Measurements from ENCODE around the gene CA14.

CA14 gene

GRCh38 chr1:150261367-150261766, 3.8 kb downstream of the CA14 start:
- TF ChIP-seq OSR1 (CRISPR knock-in tag; IDR thresholded peaks at IDR 0.05) (no peak), BACH2 (CRISPR knock-in tag; IDR thresholded peaks at IDR 0.05; ENCODE audit: borderline replicate concordance) (no peak), ZNF565 (CRISPR knock-in tag; conservative IDR thresholded peaks at IDR 0.05; ENCODE audit: low read depth) (no peak), ZNF8 (CRISPR knock-in tag; IDR thresholded peaks at IDR 0.05) (no peak), PPARA (CRISPR knock-in tag; IDR thresholded peaks at IDR 0.05; ENCODE audit: borderline replicate concordance) (no peak), GLIS3 (CRISPR knock-in tag; IDR thresholded peaks at IDR 0.05) (no peak), RARB (CRISPR knock-in tag; IDR thresholded peaks at IDR 0.05) (no peak), TOX (CRISPR knock-in tag; IDR thresholded peaks at IDR 0.05; ENCODE audit: borderline replicate concordance) (no peak), CSRNP3 (CRISPR knock-in tag; IDR thresholded peaks at IDR 0.05) (no peak), ISL1 (CRISPR knock-in tag; IDR thresholded peaks at IDR 0.05) (no peak), SNAI2 (CRISPR knock-in tag; IDR thresholded peaks at IDR 0.05) (no peak), ZFP3 (CRISPR knock-in tag; IDR thresholded peaks at IDR 0.05) (no peak)
- no peak for ATAC-seq

DNA sequence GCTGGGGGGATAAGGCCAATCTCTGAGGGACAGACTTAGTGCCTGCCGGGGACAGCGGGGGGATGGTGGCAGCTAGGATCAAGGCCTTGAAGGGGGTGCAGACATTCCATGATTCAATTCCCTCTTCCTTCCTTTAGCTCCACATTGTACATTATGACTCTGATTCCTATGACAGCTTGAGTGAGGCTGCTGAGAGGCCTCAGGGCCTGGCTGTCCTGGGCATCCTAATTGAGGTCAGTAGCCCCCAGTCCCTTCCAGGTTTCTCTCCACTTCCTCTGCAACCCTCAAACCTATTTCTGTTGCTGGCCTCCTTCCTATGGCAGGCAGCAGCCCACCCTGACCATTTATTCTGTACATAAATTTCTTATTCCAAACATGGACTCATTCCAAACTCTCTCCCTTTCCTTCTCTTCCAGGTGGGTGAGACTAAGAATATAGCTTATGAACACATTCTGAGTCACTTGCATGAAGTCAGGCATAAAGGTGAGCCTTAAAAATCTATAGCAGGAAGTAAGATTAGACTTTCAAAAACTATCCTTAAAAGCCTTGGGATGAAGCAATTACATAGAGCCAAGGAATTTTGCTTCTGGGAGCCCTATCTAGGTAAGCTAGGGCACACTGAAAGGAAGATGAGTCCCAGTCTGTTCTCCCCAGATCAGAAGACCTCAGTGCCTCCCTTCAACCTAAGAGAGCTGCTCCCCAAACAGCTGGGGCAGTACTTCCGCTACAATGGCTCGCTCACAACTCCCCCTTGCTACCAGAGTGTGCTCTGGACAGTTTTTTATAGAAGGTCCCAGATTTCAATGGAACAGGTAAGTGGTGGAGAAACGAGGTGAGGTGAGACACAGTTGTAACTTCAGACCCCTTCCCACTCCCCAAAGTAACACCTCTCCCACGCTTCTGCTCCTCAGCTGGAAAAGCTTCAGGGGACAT, 5.1 kb downstream of the CA14 start:
- TF ChIP-seq, protein P1, sequence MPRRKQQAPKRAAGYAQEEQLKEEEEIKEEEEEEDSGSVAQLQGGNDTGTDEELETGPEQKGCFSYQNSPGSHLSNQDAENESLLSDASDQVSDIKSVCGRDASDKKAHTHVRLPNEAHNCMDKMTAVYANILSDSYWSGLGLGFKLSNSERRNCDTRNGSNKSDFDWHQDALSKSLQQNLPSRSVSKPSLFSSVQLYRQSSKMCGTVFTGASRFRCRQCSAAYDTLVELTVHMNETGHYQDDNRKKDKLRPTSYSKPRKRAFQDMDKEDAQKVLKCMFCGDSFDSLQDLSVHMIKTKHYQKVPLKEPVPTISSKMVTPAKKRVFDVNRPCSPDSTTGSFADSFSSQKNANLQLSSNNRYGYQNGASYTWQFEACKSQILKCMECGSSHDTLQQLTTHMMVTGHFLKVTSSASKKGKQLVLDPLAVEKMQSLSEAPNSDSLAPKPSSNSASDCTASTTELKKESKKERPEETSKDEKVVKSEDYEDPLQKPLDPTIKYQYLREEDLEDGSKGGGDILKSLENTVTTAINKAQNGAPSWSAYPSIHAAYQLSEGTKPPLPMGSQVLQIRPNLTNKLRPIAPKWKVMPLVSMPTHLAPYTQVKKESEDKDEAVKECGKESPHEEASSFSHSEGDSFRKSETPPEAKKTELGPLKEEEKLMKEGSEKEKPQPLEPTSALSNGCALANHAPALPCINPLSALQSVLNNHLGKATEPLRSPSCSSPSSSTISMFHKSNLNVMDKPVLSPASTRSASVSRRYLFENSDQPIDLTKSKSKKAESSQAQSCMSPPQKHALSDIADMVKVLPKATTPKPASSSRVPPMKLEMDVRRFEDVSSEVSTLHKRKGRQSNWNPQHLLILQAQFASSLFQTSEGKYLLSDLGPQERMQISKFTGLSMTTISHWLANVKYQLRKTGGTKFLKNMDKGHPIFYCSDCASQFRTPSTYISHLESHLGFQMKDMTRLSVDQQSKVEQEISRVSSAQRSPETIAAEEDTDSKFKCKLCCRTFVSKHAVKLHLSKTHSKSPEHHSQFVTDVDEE (CRISPR knock-in tag; IDR thresholded peaks at IDR 0.05), result no peak
- no peak for TF ChIP-seq RARB (CRISPR knock-in tag; IDR thresholded peaks at IDR 0.05)
- ATAC-seq, result peak; percentile 2; the same call in 2 of the 3 replicates

DNA sequence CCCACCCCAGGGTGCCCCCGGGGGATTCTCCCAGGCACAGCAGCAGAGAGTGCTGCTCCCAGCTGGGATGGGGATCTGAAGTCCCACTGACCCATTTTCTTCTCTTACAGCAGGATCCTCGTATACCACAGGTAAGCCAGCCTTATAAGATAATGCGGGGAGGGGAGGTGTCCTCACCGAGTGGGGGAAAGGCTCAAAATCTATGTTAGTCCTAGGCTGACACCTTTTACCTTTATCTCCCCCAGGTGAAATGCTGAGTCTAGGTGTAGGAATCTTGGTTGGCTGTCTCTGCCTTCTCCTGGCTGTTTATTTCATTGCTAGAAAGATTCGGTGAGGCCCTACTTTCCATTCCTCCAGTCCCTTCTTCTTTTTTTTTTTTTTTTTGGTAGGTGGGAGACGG, 6.0 kb downstream of the CA14 start:
- no peak for ATAC-seq
- TF ChIP-seq ZC3H10 (CRISPR knock-in tag; IDR thresholded peaks at IDR 0.05) (no peak), CSDC2 (CRISPR knock-in tag; IDR thresholded peaks at IDR 0.05) (no peak), ZNF70 (CRISPR knock-in tag; IDR thresholded peaks at IDR 0.05) (no peak), BACH2 (CRISPR knock-in tag; IDR thresholded peaks at IDR 0.05; ENCODE audit: borderline replicate concordance) (no peak), ESRRG (CRISPR knock-in tag; IDR thresholded peaks at IDR 0.05) (no peak), TOX (CRISPR knock-in tag; IDR thresholded peaks at IDR 0.05; ENCODE audit: borderline replicate concordance) (no peak), ZFP30 (CRISPR knock-in tag; IDR thresholded peaks at IDR 0.05) (no peak), ARNTL (CRISPR knock-in tag; IDR thresholded peaks at IDR 0.05; ENCODE audit: borderline replicate concordance, low read depth) (no peak), CREB5 (CRISPR knock-in tag; IDR thresholded peaks at IDR 0.05; ENCODE audit: low read depth) (no peak), CSRNP3 (CRISPR knock-in tag; IDR thresholded peaks at IDR 0.05) (no peak), OSR1 (CRISPR knock-in tag; IDR thresholded peaks at IDR 0.05) (no peak), RARB (CRISPR knock-in tag; IDR thresholded peaks at IDR 0.05) (no peak), GLIS3 (CRISPR knock-in tag; IDR thresholded peaks at IDR 0.05) (no peak), ZNF565 (CRISPR knock-in tag; conservative IDR thresholded peaks at IDR 0.05; ENCODE audit: low read depth) (no peak)
- TF ChIP-seq, protein P1 (CRISPR knock-in tag; IDR thresholded peaks at IDR 0.05), result no peak
- TF ChIP-seq, protein P2, sequence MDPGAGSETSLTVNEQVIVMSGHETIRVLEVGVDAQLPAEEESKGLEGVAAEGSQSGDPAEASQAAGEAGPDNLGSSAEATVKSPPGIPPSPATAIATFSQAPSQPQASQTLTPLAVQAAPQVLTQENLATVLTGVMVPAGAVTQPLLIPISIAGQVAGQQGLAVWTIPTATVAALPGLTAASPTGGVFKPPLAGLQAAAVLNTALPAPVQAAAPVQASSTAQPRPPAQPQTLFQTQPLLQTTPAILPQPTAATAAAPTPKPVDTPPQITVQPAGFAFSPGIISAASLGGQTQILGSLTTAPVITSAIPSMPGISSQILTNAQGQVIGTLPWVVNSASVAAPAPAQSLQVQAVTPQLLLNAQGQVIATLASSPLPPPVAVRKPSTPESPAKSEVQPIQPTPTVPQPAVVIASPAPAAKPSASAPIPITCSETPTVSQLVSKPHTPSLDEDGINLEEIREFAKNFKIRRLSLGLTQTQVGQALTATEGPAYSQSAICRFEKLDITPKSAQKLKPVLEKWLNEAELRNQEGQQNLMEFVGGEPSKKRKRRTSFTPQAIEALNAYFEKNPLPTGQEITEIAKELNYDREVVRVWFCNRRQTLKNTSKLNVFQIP (CRISPR knock-in tag; IDR thresholded peaks at IDR 0.05; ENCODE audit: borderline replicate concordance, low read depth), result no peak
- TF ChIP-seq, protein P3, sequence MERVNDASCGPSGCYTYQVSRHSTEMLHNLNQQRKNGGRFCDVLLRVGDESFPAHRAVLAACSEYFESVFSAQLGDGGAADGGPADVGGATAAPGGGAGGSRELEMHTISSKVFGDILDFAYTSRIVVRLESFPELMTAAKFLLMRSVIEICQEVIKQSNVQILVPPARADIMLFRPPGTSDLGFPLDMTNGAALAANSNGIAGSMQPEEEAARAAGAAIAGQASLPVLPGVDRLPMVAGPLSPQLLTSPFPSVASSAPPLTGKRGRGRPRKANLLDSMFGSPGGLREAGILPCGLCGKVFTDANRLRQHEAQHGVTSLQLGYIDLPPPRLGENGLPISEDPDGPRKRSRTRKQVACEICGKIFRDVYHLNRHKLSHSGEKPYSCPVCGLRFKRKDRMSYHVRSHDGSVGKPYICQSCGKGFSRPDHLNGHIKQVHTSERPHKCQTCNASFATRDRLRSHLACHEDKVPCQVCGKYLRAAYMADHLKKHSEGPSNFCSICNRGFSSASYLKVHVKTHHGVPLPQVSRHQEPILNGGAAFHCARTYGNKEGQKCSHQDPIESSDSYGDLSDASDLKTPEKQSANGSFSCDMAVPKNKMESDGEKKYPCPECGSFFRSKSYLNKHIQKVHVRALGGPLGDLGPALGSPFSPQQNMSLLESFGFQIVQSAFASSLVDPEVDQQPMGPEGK (CRISPR knock-in tag; IDR thresholded peaks at IDR 0.05; ENCODE audit: borderline replicate concordance), result no peak

All from SK-N-SH treated with all-trans-retinoic acid at 6 μM for 48 hours (cell line).